ENCODE results near the gene ACVR2B.

Gene ACVR2B

GRCh38 chr3:38488949-38489348 is 35.3 kb downstream of the ACVR2B start:
- DNase-seq = no peak

GRCh38 chr3:38489766-38490165 is 36.1 kb downstream of the ACVR2B start:
- DNase-seq = no peak

GRCh38 chr3:38490281-38491030 is 36.8 kb downstream of the ACVR2B start:
- no peak for DNase-seq

- DNase-seq = no peak
Measured at GRCh38 chr3:38491215-38491614, 37.5 kb downstream of the ACVR2B start.

DNA sequence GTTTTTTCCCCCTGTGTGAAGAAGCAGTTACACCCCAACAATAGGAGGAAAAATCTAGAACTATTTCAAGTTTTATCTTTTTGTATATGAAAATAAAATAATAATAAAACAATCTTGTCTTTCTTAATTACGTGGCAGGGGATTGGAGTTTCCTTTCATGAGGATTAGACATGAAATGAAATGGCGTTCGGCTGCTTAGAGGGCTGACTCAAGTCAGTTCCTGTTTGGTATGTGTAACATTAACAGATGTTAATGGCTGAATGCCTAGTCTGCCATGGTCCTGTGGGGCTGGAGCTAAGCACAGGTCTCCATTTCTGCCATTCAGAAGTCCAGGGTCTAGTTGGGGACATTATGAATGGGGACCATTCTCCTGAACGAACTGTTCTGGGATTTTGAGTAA is 39.3 kb downstream of the ACVR2B start:
- DNase-seq = no peak

DNA sequence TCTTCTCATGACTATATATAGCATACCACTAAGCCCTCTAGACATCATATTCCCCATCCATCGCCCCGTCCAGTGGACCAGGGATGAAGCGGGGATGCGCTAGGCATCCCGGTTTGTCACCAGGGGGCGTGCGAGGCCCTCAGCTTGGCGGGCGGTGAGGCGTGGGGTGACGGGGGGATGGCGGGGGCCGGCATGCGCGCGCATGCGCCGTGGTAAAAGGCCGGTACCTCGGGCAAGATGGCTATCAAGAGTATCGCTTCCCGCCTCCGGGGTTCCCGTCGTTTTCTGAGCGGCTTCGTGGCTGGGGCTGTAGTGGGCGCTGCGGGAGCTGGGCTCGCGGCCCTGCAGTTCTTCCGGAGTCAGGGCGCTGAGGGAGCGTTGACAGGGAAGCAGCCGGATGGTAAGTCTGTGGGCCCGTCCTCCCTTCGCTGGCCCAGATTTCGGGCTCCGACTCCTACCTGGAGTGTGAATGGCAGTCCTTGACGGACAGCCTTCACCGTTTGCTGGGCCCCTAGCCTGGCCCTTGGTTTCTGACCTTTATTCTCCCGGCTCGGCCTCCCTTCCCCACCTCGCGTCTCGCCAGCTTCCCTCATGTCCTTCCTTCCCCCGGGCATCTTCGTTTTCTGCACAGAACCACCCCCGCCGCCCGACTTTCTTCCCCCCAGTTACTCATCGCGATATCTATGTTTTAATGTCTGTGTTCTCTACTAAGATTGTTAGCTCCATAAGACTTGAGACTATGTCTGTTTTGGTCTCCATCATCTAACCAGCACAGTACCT is 42.6 kb downstream of the ACVR2B start, which contains the start of gene EXOG:
Gene EXOG, plus strand, starts transcription at position 210 of the 780 bp plus-strand sequence. Its CDS starts 28 bp downstream, at position 238.
- DNase-seq = peak; percentile 96

DNA sequence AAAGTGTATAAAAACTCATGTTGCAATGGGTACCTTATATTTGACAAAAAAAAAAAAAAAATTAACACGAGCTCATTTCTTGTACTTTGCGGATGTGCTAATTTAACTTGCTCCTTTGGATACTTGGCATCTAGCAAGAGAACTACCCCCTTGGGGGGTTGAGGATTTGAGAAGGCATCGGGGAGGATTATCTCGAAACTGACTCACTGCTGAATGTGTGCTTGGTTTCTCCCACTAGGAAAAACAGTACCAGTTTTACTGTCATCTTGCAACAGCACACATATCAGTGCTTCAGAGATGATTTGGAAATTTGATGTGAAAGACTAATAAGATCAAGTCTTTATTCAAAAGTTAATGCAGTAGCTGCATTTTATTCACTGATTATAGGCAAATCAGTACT is 43.3 kb downstream of the ACVR2B start:
- no peak for DNase-seq

- DNase-seq = no peak
Measured at GRCh38 chr3:38500688-38501417, 47.2 kb downstream of the ACVR2B start.

DNA sequence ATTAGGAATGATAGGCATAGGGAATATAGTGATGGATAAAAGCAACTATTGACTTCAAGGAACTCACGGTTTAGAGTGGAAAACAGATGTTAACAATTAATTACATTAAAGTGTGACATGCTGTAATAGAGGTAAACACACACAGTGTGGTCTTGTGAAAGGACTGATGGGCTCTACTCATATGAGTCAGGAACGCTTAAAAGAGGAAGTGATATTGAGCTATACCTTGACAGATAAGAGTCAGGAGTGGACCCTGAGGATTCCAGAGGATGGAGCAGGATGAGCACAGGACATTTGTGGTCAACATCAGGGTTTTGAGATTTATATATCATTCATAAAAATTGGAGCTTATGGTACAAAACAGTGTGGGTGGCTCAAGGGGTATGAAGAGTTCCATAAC is 53.4 kb downstream of the ACVR2B start:
- no peak for DNase-seq

GRCh38 chr3:38509732-38510131 is 56.0 kb downstream of the ACVR2B start:
- no peak for DNase-seq

DNA sequence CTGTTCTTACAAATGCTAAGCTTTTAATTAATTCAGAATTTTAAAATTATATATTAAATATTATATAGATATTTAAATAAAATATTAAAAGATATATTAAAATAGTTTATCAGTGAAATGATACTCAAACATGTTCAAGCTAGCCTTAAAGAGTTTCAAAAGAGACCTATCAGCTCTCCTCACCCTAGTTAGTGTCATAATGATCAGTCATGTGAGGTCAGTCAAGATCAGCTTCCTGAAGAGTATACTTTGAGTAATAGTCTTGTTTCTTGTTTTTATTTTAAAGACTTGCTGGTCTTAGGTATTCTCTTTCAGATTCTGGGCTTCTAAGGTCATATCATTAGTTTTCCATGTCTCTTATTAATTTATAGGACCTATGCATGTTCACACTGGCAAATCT is 56.9 kb downstream of the ACVR2B start:
- DNase-seq = no peak

DNA sequence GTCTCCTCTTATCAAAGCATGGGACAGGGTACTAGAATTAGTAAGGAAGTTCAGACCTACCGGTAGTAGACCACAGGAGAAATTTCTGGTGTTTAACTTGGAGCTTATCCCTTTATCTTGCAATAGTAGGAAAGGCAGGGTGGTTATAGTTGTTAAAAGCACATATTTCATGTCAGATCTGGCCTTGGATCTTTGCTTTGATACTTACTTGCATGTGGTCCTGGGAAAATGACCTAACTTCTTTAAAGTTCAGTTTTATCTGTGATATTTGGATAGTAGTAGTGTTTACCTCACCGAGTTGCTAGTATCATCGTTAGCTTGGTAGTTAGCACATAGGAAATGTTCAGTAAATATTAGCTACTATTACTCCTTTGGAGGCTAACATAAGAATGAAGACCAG is 57.9 kb downstream of the ACVR2B start:
- DNase-seq = no peak

- no peak for DNase-seq
Measured at GRCh38 chr3:38515367-38515766, 61.7 kb downstream of the ACVR2B start.

DNA sequence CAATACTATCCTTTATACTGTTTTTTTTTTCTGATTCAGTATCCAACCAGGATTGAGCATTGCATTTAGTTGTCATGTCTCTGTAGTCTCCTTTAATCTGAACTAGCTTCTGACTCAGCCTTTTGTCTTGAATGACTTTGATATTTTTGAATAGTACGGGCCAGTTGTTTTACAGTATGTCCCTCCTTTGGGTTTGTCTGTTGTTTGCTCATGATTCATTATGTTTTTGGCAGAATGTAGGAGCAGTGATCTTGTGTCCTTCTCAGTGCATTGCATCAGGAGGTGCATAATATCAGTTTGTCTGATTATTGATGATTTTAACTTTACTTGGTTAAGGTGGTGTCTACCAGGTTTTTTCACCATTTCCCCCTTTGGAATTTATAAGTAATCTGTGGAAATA is 63.0 kb downstream of the ACVR2B start:
- DNase-seq = no peak

DNA sequence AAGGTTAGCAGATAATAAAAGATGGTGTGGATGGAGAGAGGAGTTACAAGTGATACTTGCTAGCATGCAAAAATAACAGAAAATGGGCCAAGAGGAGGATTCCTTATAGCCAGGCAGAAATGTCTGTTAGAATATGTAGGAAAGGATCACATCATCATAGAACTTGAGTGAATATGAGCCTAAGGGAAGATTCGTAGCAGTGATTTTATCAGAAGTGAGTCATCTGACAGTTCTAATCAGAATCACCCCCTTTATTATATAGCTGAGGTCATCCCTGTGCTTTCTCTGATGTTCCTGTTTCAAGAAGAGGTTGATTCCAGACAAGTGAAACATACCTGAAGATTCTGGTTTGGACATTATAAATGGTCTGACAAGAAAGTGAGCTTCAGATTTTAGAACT is 65.3 kb downstream of the ACVR2B start:
- no peak for DNase-seq

DNA sequence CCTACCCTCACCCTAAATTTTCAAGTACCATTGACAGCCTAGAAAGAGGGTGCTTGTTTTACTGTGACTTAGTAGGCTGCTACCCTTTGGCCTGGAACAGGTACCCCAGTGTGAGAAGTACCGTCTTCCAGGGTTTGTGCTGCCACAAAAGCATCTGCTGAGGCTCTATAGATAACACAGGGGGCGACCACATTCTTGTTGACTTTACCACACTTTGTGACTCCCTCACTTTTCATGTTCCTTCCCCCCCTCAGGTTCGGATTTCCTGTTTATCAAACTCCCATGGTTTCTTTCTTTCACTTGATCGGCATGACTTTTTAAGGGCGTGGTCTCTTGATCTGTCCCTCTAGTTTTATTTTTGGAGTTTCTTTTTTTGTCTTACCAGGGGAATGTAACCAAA is 66.0 kb downstream of the ACVR2B start:
- DNase-seq = no peak

DNA sequence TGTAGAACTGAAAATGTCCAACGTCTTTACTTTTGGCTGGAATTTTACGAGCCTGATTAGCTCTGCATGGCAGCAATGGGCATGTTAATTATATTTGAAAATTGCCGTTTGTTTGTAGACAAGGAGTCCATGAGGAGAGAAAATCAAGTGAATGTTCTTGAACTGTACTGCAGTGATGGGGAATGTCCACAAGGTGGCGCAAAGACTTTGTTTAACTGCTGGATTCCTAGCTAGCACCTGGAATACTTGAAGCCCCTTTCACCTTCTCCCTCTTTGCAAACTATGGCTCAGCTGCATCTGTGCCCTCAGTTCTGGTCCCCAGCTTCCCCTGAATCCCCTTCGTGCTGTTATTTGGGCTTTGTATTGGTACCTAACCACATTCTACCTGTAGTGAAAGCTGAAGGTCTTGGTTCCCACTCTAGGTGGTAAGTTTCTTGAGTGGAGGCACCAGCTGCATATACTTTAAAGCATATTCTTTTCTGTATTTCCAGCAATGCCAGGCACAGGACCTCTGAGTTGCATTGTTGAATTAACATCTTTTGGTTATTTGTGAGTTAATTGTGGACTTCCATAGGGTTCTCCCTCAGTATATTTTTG is 67.8 kb downstream of the ACVR2B start:
- peak; percentile 68 for DNase-seq

DNA sequence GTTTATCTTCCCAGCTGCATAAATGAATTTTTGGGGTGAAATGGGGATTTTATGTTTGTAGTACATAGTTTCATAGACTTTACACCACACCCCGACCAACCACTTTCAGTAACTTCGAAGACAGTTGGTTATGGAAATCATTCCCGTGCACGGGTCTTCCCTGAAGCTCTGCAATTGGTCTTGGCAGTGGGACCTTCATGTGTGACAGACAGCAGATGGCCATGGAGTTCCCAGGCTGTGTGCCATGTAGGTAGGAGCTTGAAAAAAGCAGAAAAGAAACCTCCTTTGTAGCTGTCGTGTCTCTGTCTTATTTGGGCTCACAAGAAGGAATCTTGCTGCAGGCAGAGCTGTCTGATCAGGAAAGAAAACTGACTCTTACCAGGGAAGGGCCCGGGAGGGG is 68.3 kb downstream of the ACVR2B start:
- no peak for DNase-seq

GRCh38 chr3:38524141-38524739 is 70.5 kb downstream of the ACVR2B start:
- DNase-seq = no peak

- no peak for DNase-seq
Measured at GRCh38 chr3:38526792-38527191, 73.1 kb downstream of the ACVR2B start.

GRCh38 chr3:38528457-38528856 is 74.8 kb downstream of the ACVR2B start:
- no peak for DNase-seq

GRCh38 chr3:38532529-38532928 is 78.8 kb downstream of the ACVR2B start:
- no peak for DNase-seq

Measured in stimulated activated CD4-positive, alpha-beta T cell treated with anti-CD3 and anti-CD28 coated beads, Interleukin-4, amount 100 ng/mL, for 24 hours (primary cell).